ACC112 (cell line): Measurements from ENCODE around the gene OR13C9.
"Not testable (repeated sequence)": the region's sequence is repeated elsewhere in the genome, so short reads cannot be mapped to it uniquely, and the experiment has no call there.

Source experiments
- H2AFZ ChIP-seq: fragments of 200-600 bp; sonication (generic); one replicate; pipeline ENCODE4 v1.6.0; 2017; ENCODE audit warnings: antibody characterized with exemption, low read length; ENCODE audit not compliant: unreplicated experiment
- H3K27ac ChIP-seq: fragments of 200-600 bp; sonication (generic); 2 replicates; pipeline ENCODE4 v1.5.1; 2014; ENCODE audit warnings: low read depth, mild to moderate bottlenecking, antibody characterized with exemption, low read length, moderate library complexity
- H3K27me3 ChIP-seq: fragments of 200-600 bp; sonication (generic); 2 replicates; pipeline ENCODE4 v1.6.1; 2014; ENCODE audit warnings: mild to moderate bottlenecking, antibody characterized with exemption, low read length, moderate library complexity, mixed read lengths; ENCODE audit not compliant: insufficient read depth
- H3K36me3 ChIP-seq: fragments of 200-600 bp; sonication (generic); 2 replicates; pipeline ENCODE4 v1.6.1; 2016; ENCODE audit warnings: mild to moderate bottlenecking, antibody characterized with exemption, low read length, moderate library complexity, mixed read lengths; ENCODE audit not compliant: insufficient read depth
- H3K4me1 ChIP-seq: fragments of 200-600 bp; sonication (generic); one replicate; pipeline ENCODE4 v1.6.1; 2016; ENCODE audit warnings: low read length, mixed read lengths; ENCODE audit not compliant: insufficient read depth, unreplicated experiment, control insufficient read depth
- H3K4me3 ChIP-seq: fragments of 200-600 bp; sonication (generic); 2 replicates; pipeline ENCODE4 v1.5.1; 2014; ENCODE audit warnings: mild to moderate bottlenecking, low read depth, low read length
- H3K79me2 ChIP-seq: fragments of 200-600 bp; sonication (generic); one replicate; pipeline ENCODE4 v1.6.0; 2016; ENCODE audit warnings: low read length; ENCODE audit not compliant: control insufficient read depth, unreplicated experiment, insufficient read depth

Gene OR13C9

DNA sequence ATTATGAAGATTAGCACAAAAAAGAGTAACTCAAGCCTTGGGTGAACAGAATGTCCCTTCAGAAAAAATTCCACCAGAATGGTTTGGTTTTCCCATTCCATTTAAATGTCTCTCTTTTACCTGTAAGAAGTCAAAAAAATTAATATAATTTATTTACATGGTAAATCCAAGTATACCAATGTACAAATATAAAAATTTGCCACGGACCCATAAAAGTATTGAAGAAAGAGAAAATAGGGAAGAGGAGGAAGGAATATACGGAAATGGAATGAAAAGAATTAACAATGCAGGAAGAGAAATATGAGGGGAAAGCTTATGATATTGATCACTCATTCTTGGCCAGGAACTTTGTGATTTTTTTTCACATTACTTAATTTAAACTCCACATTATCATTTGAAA lies at the start of gene OR13C9:
Gene OR13C9, minus strand, starts transcription at position 101 of the 400 bp plus-strand sequence. Its CDS starts 0 bp downstream, at position 101.
- Histone ChIP-seq H3K4me1 (no peaks in the 10 kb centered on the region), H3K4me3 (no peak within 1 kb of the TSS), H2AFZ (no peak within 1 kb of the TSS), H3K36me3 (no peaks in the 10 kb centered on the region), H3K79me2 (no peaks in the 10 kb centered on the region), H3K27ac (no peak within 1 kb of the TSS), H3K27me3 (no peaks in the 10 kb centered on the region; the same call in 1 of the 2 replicates)

DNA sequence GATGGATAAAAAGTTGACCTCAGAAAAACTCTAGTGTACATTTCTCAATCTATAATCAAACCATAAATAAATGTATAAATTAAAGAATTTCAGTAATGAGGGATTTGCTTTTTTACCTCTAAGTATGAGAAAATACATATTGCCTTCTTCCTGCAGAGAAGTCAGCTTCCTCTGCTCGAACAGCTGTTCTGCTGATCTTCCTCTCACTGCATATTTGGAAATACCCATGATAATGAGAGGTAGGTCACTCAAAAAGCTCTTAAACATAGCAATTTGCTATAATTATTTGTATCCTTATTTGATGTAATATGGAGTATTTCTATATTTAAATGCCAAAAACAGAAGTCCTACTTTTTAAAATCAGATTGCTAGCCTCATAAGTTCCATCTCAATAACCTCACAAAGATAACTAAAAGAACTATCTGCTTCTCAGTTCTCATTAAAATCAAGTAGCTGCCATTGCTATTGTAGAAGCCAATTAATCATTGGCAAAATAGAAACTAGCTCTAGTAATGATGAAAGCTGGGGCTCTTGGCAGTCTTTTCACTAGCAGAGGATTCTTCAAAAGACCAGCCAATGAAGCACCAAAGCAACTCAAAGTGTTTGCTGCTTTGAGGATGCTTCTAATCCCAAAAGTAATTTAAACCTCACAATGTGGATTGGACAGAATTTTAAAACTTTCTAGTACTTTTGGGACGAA lies 40.6 kb upstream of the OR13C9 start:
- Histone ChIP-seq H3K4me1 (no peaks in the 10 kb centered on the region), H3K27me3 (peaks cover 34% of the 10 kb centered on the region), H3K4me3 (no peak overlapping the region), H3K27ac (no peak overlapping the region), H3K36me3 (no peaks in the 10 kb centered on the region), H2AFZ (no peak overlapping the region), H3K79me2 (no peaks in the 10 kb centered on the region)

DNA sequence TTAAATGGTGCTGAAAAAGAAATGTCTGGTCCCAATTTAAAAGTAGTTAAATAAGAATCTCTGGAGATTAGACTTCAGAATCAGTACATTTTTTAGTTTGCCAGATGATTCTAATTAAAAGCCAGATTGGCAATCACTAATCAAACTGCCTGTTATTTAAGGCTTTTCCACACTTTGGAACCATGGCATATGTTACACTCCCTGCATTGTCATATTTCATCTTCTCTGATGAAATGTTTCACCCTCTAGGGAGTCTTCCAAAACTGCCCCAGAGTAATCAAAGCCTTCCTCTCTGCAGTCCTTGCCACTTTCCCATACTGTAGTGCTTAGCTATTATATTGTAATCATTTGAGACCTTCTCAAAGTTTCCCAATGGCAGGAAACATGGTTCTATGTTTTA lies 17.5 kb upstream of the OR13C9 start:
- H3K4me1 ChIP-seq = no peaks in the 10 kb centered on the region
- no peaks in the 10 kb centered on the region for H3K36me3 ChIP-seq
- H2AFZ ChIP-seq = no peak overlapping the region
- H3K27ac ChIP-seq = no peak overlapping the region
- peaks cover 4% of the 10 kb centered on the region; the same call in 1 of the 2 replicates for H3K27me3 ChIP-seq
- no peak overlapping the region for H3K4me3 ChIP-seq
- H3K79me2 ChIP-seq = no peaks in the 10 kb centered on the region

GRCh38 chr9:104633976-104634520 lies 16.0 kb upstream of the OR13C9 start:
- no peak overlapping the region for H2AFZ ChIP-seq
- H3K4me1 ChIP-seq = no peaks in the 10 kb centered on the region
- no peak overlapping the region for H3K27ac ChIP-seq
- no peaks in the 10 kb centered on the region for H3K36me3 ChIP-seq
- H3K4me3 ChIP-seq = no peak overlapping the region
- H3K27me3 ChIP-seq = peaks cover 14% of the 10 kb centered on the region
- H3K79me2 ChIP-seq = no peaks in the 10 kb centered on the region

- not testable (repeated sequence) for H3K27ac ChIP-seq, H3K4me1 ChIP-seq, H2AFZ ChIP-seq, H3K4me3 ChIP-seq, H3K36me3 ChIP-seq, H3K79me2 ChIP-seq
- peaks cover 16% of the 10 kb centered on the region for H3K27me3 ChIP-seq
Observed at GRCh38 chr9:104625964-104626363, 8.0 kb upstream of the OR13C9 start.

DNA sequence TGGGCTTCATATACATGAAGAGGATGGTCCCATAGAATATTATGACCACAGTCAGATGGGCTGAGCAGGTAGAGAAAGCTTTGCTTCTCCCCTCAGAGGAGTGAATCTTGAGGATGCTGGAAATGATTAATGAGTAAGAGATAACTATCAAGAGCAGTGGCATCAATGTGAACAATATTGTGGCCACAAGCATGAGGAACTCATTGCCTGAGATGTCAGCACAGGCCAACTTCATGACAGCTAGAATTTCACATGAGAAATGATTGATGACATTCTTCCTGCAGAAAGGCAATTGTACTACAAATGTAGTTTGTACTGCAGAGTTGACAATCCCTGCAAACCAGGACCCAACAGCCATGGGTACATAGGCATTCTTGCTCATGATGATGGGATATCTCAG lies 586 bp downstream of the OR13C9 start:
- peaks cover 3% of the 10 kb centered on the region; the same call in 1 of the 2 replicates for H3K27me3 ChIP-seq
- H3K27ac ChIP-seq = no peak overlapping the region
- no peak overlapping the region for H3K4me3 ChIP-seq
- H3K36me3 ChIP-seq = no peaks in the 10 kb centered on the region
- H3K4me1 ChIP-seq = no peaks in the 10 kb centered on the region
- no peaks in the 10 kb centered on the region for H3K79me2 ChIP-seq
- H2AFZ ChIP-seq = no peak overlapping the region

DNA sequence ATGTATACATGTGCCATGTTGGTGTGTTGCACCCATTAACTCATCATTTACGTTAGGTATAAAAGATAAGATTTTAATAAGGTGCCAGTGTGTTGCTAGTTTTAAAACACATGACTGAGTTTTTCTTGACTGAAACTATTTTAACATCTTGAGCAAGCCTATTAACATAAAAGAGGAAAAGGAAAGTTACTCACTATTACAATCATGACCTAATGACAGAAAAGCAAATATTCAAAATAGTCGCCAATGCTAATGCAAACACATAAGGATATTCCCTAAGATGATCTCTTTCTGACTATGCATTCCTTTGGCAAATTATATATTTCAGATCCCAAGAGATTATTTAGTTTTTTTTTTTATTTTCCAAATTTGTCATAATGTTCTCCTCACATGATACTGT lies 6.8 kb downstream of the OR13C9 start:
- H3K4me1 ChIP-seq = no peaks in the 10 kb centered on the region
- H2AFZ ChIP-seq = no peak overlapping the region
- no peaks in the 10 kb centered on the region for H3K36me3 ChIP-seq
- H3K79me2 ChIP-seq = no peaks in the 10 kb centered on the region
- no peak overlapping the region for H3K4me3 ChIP-seq
- peaks cover 9% of the 10 kb centered on the region for H3K27me3 ChIP-seq
- H3K27ac ChIP-seq = no peak overlapping the region

DNA sequence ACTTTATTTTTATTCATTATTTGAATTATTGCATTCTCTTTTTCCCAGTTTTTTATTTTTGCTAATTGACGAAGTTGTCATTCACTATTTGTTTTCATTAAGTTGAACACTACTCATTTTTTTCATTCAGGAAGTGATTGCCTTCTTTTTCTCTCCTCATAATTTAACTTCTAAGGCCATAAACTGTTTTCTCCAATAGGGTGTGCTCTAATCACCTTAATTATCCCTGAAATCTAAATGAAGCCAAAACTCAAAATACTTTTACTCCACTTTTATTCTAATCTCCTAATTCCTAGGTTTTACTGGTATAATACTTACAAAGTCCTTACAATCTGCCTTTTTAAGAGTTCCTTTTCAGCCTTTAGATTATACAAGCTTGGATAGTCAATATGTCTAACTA lies 9.7 kb downstream of the OR13C9 start:
- Histone ChIP-seq H2AFZ (no peak overlapping the region), H3K27me3 (peaks cover 9% of the 10 kb centered on the region), H3K36me3 (no peaks in the 10 kb centered on the region), H3K27ac (no peak overlapping the region), H3K4me1 (no peaks in the 10 kb centered on the region), H3K79me2 (no peaks in the 10 kb centered on the region), H3K4me3 (no peak overlapping the region)

DNA sequence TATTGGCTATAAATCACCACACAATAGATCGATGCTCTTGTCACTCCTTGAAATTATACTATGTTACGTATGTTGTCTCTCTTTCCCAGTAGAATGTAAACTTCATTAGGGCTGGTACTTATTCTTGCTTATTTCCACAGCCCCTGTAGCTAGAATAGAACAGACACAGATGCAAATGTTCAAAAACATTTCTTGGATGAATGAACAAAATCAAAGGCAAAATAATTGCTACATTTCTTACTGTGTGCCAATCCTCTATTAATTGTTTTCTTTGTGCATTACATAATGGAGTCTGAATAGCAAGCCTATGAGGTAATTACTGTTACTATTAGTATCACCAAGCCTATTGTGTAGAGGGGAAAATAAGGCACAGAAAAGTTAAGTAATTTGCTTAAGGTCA lies 11.9 kb downstream of the OR13C9 start:
- H2AFZ ChIP-seq = no peak overlapping the region
- H3K36me3 ChIP-seq = no peaks in the 10 kb centered on the region
- H3K79me2 ChIP-seq = no peaks in the 10 kb centered on the region
- H3K27me3 ChIP-seq = peaks cover under 1% of the 10 kb centered on the region; the same call in 1 of the 2 replicates
- H3K4me3 ChIP-seq = no peak overlapping the region
- no peak overlapping the region for H3K27ac ChIP-seq
- H3K4me1 ChIP-seq = no peaks in the 10 kb centered on the region

GRCh38 chr9:104605527-104605926 lies 12.5 kb downstream of the OR13C9 start, which contains the start of gene OR13C2:
Gene OR13C2 (minus strand): TSS chr9:104605627. CDS start chr9:104605627, 0 bp downstream.
- not testable (repeated sequence) for H3K4me1 ChIP-seq, H2AFZ ChIP-seq, H3K4me3 ChIP-seq, H3K79me2 ChIP-seq, H3K36me3 ChIP-seq, H3K27ac ChIP-seq, H3K27me3 ChIP-seq

- H3K27ac ChIP-seq = no peak overlapping the region
- H3K27me3 ChIP-seq = peaks cover 6% of the 10 kb centered on the region
- no peaks in the 10 kb centered on the region for H3K79me2 ChIP-seq
- no peak overlapping the region for H2AFZ ChIP-seq
- H3K4me3 ChIP-seq = no peak overlapping the region
- no peaks in the 10 kb centered on the region for H3K4me1 ChIP-seq
- no peaks in the 10 kb centered on the region for H3K36me3 ChIP-seq
Observed at GRCh38 chr9:104604801-104605200, 13.2 kb downstream of the OR13C9 start.
